Forelimb muscle (tissue), 1 donor: ENCODE results near the gene NCOA3. TPM values are rescaled to one million over a fixed set of nuclear protein-coding genes. Genes with fewer than 3 reads are reported as not detected.

ENCODE experiments used
- DNase-seq: peaks from one replicate; pipeline ENCODE4 v3.0.0-alpha.2; 2013; ENCODE audit warnings: low read depth
- polyA plus RNA-seq: library from polyadenylated mRNA; unstranded; fragments of 120-200 nt; gene quantifications from one replicate; pipeline ENCODE4 v1.2.1, GENCODE V29; 2013; ENCODE audit not compliant: insufficient read length

Gene NCOA3
- polyA plus RNA-seq, 1 donor: 12.9 TPM

DNA sequence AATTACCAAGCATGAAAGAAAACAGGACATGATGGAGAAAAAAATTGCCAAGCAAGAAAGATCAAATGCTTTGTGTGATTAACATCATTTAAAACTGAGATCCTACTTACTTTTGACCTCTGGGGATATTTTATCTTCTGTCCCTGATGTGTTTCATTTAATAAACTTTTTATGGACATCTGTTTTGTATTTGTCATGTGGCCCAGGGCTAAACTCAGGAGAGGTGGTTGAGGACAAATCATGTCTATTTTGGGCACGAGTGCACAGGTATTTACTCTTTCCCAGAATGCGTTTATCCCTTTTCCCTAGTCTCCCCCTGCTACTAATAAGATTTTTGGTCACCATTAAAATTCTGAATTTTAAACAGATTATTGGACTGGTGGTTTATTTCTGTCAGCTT, 128.2 kb downstream of the NCOA3 start:
- no peak for DNase-seq

DNA sequence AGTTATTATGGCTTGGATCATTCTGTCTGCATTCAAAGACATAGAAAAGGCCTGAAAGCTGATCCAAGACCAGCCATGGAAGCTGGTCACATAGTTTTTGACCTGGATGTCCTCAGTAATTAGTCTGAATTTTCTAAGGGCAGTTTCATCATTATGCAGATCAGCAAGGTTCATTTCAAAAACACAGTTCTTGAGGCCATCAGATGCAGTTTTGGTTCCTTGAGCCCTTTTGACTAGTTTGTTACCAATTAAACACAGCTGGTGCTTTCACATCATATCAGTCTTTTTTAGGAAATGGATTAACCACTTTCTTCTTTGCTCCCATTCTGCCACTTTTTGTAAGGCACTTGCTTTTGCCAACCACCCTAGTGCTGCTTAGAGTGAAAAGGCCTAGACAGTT, 129.4 kb downstream of the NCOA3 start:
- no peak for DNase-seq

DNA sequence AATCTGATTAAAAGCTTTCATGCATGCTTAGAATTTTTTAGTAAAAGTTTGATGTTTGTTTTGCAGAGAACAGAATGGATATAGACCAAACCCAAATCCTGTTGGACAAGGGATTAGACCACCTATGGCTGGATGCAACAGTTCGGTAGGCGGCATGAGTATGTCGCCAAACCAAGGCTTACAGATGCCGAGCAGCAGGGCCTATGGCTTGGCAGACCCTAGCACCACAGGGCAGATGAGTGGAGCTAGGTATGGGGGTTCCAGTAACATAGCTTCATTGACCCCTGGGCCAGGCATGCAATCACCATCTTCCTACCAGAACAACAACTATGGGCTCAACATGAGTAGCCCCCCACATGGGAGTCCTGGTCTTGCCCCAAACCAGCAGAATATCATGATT, 133.6 kb downstream of the NCOA3 start:
- DNase-seq: no peak

DNA sequence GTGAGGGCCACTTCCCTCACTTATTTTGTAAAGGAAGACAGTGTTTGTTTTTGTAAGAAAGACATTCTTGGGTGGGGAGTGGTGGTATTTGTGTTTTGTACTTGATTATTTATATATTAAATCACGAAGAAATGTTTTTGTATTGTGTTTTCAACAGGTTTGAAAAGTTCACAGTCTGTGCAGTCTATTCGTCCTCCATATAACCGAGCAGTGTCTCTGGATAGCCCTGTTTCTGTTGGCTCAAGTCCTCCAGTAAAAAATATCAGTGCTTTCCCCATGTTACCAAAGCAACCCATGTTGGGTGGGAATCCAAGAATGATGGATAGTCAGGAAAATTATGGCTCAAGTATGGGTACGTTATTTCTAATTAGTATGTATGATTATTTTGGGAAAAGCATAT, 137.2 kb downstream of the NCOA3 start:
- DNase-seq: no peak

DNA sequence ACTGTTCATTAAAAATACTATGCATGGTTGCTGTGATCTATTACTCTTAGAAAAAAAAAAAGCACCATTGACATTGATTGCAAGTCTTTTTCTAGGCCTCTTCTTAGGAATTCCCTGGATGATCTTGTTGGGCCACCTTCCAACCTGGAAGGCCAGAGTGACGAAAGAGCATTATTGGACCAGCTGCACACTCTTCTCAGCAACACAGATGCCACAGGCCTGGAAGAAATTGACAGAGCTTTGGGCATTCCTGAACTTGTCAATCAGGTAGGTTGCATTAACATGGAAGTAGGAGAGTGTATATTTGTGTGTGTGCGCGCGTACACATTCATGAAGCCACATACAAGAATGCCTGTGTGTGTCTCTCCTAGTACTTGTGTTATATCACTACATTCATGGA, 140.4 kb downstream of the NCOA3 start:
- no peak for DNase-seq

DNA sequence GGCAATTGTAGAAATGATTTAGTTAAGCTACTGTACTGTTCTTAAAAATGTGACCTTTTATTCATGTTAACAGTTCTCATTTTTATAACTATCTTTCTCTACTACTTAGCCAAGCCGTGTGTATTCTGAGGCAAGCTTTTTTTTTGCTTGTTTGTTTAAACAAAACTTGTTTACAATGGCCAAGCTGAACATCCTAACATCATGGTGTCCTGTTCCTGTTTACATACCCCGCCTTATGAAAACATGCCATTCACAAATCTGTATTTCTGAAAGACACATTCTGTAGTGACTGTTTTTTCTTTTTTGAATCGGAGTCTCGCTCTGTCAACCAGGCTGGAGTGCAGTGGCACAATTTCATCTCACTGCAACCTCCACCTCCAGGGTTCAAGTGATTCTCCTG, 140.9 kb downstream of the NCOA3 start:
- DNase-seq: no peak

DNA sequence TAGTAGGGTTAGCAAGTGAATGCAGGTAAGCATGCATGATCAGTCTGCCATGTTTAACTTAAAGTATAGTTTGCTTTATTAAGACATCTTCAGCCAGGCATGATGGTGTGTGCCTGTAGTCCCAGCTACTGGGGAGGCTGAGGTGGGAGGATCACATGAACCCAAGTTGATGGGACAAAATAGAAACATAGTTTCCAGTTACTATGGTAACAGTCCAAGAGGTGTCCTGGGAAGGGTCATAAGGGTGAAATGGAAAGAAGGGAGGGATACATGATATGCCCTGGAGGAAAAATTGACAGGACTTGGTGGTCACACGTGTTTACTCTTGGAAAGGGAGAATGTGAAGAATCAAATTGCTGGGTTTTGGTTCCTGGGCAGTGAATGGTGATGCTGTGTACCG, 143.9 kb downstream of the NCOA3 start:
- DNase-seq: no peak

DNA sequence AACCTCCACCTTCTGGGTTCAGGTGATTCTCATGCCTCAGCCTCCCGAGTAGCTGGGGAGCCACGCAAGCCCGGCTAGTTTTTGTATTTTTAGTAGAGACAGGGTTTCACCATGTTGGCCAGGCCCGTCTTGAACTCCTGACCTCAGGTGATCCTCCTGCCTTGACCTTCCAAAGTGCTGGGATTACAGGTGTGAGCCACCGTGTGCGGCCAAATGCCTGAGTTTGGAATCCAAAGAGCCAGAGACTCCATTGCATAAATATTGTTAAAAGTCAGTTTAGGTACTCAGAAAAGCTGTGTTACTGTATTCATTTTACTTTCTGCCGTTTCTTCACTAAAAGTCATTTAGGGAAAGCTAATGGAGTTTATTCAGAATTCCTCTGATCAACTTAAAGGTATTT, 146.3 kb downstream of the NCOA3 start:
- DNase-seq: no peak

DNA sequence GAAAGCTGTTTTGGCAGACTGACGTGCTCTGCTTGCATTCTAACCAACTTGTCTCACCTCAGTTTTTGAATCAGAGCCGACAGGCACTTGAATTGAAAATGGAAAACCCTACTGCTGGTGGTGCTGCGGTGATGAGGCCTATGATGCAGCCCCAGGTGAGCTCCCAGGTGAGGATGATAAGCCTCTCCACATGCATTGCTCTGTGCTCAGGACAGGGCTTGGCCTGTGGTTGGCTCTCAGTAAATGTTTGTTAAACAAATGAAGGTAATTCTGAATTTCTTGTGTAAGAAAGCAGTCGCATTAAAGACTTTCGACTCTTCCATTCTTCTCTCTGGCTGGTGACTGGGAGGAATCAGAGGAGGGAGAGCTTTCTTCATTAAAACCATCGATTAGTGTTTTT, 147.3 kb downstream of the NCOA3 start:
- DNase-seq: no peak

DNA sequence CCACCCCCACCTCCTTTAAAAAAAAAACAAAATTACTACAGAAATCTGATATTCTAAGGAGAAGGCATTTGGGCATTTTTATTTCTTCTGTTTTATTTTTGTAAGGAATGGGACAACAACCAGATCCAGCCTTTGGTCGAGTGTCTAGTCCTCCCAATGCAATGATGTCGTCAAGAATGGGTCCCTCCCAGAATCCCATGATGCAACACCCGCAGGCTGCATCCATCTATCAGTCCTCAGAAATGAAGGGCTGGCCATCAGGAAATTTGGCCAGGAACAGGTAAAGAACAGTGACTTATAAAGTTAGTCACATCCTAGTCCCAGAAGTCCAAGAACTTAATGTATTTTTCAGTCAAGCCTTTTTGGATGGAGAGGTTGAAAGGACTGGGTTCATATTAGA, 150.6 kb downstream of the NCOA3 start:
- DNase-seq: no peak

DNA sequence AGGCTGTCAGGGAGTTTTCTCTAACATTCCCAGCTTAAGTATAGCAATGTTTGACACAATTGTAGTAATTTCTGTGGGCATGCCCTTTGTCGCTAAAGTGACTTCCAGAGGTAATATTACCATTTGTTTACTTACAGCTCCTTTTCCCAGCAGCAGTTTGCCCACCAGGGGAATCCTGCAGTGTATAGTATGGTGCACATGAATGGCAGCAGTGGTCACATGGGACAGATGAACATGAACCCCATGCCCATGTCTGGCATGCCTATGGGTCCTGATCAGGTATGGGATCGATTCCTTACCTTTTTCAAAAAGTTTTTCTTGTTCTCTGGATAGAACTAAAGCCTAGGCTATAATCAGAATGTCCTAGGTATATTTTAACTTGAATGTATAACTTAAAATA, 151.1 kb downstream of the NCOA3 start:
- no peak for DNase-seq

DNA sequence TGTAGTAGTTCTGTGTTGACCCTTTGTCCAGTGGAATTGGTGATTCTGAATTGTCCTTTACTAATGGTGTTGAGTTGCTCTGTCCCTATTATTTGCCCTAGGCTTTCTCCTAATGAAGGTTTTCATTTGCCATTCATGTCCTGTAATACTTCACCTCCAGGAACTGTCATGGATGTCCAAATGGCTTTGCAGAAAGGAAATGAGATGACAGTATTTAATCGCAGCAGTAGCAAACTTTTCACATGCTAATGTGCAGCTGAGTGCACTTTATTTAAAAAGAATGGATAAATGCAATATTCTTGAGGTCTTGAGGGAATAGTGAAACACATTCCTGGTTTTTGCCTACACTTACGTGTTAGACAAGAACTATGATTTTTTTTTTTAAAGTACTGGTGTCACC, 152.2 kb downstream of the NCOA3 start:
- no peak for DNase-seq

DNA sequence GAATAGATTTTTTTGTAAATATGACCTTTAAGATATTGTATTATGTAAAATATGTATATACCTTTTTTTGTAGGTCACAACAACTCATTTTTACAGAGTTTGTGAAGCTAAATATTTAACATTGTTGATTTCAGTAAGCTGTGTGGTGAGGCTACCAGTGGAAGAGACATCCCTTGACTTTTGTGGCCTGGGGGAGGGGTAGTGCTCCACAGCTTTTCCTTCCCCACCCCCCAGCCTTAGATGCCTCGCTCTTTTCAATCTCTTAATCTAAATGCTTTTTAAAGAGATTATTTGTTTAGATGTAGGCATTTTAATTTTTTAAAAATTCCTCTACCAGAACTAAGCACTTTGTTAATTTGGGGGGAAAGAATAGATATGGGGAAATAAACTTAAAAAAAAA, 152.7 kb downstream of the NCOA3 start:
- no peak for DNase-seq

DNA sequence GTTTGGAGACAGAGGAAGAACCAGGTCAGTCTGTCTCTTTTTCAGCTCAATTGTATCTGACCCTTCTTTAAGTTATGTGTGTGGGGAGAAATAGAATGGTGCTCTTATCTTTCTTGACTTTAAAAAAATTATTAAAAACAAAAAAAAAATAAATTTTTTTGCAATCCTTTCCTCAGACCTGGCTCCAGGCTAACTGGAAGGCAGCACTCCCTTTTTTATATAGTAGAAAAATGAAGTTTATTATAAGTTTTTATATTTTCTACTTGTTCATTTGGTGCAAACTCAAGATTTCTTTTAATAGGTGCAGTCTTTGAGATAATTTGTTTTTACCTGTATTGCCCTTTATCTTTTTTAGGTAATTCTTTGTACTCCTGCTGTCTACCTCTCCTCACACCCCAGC, 153.9 kb downstream of the NCOA3 start:
- no peak for DNase-seq

DNA sequence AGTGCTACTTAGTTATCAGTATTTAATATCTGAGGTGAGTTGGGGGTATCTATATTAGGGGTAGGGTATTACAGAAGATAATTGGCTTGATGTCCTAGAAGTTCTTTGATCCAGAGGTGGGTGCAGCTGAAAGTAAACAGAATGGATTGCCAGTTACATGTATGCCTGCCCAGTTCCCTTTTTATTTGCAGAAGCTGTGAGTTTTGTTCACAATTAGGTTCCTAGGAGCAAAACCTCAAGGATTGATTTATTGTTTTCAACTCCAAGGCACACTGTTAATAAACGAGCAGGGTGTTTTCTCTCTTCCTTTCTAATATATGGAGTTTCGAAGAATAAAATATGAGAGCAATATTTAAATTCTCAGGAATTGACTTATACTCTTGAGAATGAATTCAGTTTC, 154.6 kb downstream of the NCOA3 start:
- DNase-seq: no peak

DNA sequence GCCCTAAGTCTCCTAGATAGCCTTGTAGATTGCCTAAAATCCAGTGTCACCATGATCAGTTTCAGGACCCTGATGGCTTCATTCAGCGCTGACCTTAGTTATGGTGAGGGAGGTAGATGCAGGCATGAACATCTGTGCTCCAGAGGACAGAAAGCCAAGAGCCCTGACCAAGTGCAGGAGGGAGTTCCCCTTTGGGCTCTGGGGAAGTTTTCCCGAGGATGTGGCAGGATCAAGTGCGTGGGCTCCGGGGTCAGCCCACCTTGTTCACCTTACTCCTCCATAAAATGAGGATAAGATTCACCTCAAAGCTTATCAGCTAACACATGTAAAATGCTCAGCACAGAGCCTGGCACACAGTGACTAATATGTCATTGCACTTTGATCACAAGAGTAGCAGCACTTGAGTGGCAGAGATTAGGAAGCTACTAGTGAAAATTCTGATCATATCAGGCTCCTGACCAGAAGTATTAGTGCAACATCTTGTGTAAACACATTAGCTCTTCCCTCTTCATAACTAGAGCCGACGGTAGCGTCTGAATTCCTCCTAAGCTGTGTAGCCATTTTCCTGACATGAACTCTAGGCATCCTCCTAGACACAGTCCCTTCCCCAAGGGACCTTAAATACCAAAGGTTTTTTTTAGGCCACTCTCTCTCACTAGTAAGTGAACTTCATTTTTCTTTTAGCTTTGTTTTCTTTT, 158.4 kb downstream of the NCOA3 start:
- DNase-seq: no peak

DNA sequence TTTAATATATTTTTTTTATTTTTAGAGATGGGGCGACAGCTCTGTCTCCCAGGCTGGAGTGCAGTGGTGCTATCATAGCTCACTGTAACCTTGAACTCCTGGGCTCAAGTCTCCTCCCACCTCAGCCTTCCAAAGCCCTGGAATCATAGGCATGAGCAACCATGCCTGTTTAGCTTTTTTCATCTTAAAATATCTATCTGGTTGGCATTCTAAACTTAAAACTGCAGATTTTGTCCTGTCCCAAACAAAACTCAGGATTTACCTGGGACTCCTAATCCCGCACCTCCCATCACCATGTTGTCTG, 158.9 kb downstream of the NCOA3 start:
- DNase-seq: no peak

DNA sequence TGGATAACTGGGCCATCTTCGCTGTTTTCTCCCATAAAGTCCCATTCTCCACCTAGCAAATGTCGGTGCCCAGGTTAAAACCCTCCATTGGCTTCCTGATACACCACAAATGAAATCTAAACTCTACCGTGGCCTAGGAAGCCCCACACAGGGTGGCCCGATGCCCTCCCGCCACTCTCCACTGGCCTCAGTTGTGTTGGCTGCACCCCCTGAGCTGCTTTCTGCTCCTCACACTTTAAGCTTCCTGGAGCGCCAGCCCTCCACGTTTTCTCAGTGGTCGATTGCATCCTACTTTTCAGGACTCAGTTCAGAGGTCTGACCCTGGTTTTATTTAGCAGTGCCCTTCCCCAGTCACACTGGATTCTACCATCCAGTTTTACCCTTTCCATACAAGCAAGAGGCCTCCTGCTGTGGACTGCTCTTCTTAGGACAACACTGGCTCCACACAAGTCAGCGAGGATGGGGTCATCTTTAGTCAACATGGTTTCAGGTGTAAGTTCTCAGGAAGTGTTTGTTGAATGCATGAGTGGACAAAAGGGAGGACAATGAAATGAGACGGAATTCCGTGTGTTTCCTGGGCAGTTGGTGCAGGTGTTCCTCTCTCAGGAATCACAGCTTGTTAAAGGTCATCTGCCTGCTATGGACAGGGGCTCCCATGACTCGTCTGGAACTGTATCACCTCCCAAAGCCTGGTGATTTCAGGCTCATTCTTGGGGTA, 159.5 kb downstream of the NCOA3 start:
- DNase-seq: no peak

DNA sequence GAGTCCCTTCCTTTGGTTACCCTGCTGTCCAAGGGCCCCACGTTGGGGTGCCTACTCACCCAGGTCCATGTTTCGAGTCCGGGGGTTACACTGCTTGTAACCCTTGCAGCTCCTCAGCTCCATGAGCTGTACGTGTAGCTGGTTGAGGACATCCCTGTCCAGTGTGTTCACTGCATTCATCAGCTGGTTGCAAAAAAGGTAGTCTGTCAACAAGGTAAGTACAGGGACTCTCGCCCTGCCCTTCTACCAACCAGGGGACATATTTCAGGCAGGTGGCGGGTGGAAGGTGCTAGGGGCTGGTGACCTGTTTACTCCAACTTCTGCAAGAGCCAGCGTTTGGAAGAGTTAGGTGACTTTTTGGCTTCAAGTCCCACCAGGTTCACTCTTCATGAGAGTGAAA, 160.0 kb downstream of the NCOA3 start:
- no peak for DNase-seq

DNA sequence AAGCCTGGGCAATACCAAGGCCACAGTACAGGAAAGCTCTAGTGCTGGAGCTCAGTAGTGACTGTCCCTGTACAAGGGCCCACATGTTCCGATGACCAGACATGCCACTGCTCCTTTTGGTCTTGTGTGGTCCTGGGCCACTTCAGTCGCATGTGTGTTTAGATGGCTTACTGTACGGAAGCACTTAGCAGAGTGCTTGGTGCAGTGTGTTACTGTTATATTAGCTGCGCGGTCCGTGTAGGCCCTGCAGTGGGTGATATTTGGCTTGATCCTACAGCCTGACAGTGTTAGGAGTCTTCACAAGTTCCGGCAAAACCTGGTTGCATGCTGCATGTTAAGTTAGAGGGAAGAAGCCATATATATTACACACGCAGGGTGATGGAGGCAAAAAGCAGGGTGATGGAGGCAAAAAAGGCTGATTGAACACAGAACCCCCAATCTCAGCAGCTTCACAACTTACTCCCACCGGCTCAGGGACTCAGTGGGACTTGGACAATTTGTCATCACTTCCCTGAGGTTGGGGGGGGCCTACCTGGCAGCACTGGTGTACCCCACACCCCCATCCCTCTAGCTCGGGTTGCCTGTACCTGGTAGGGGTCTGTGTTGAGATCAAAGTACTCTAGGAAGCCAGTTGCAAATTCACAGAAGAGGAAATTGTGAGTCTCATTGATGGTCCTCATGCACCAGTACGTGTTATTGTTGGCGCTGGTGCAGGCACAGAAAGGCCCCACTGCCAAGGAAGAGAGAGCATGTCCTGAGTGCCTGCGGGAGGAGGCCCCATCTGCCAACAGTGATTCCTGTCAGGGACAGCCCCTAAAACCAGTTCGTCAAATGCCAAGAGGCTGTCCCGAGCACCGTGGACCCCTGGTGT, 161.0 kb downstream of the NCOA3 start:
- no peak for DNase-seq

DNA sequence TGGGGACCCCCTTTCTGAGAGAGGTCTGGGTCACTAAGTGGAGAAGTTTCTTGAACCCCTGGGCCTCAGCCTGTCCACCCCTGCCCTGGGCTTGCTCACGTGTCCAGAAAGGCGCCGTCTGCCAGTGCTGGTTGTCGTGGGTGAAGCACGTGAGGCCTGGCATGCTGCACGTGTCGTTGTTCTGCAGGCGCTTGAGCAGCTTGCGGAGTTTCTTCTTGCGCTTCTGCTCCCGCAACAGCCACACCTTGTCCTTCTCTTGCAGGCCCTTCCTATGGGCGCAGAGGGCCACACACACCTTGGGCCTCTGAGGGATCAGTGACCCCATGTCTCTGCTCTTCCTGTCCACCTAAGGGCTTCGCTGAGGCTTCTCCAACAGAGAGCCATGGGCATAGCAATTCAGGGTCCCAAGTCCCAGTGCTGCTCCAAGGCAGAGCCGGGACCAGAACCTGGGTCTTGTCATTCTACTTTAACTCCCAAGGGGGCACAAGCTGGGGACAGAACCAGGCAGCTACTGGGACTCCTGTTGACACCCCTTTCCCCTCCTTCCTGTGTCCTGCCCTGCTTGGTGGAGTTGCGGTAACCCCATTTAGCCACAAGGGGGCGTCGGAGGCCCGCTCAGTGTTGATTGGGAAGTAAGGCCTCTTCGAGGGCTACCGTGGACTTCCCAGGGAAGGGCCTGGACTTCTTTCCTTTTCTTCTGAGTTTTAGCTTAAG, 161.8 kb downstream of the NCOA3 start:
- DNase-seq: peak; percentile 32

DNA sequence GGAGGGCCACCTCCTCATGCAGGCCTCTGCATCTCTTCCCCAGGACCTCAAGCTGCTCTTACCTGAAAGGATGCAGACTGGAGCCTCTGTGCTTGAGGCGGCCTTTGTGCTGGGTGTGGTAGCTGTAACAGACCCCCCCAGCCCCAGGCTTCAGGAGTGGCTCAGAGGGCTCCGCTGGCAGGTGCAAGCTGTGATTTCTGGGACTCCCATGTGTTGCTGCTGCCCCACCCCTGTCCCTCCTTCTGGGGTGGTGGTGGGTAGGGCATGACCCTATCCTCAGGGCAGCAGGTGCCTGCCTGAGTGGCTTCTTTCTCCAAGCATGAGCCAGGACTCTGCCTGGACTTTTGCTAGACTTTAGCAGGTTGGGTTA, 162.4 kb downstream of the NCOA3 start:
- DNase-seq: no peak
